Activated gamma-delta T cell (primary cell): ENCODE results near the gene DCTN5.
A peak's percentile ranks its signal among the peaks of the same experiment; 100 is the strongest.
"Not testable (repeated sequence)": the region's sequence is repeated elsewhere in the genome, so short reads cannot be mapped to it uniquely, and the experiment has no call there.

ENCODE experiments used
- DNase-seq: peaks from one replicate; lab custom pipeline; 2025; lab: John Stamatoyannopoulos, UW
- total RNA-seq, 2 donors: gene quantifications; one replicate each; lab custom pipeline; 2026; lab: John Stamatoyannopoulos, UW

Gene DCTN5
- total RNA-seq = 97.0 to 108 reads per million in 2 donors

GRCh38 chr16:23640931-23641765 is at the start of gene DCTN5, which contains the start of gene PALB2:
Gene DCTN5, plus strand, starts transcription at chr16:23641466. Its CDS starts 77 bp downstream, at chr16:23641543.
Gene PALB2, minus strand, starts transcription at chr16:23641310. Its CDS starts 153 bp downstream, at chr16:23641157.
- peak; percentile 78 for DNase-seq

- no peak for DNase-seq
These were observed 47.1 kb upstream of the DCTN5 start for GRCh38 chr16:23594186-23594585.

- DNase-seq = no peak
These were observed 45.9 kb upstream of the DCTN5 start for GRCh38 chr16:23595246-23595950.

GRCh38 chr16:23595951-23596720 is 45.1 kb upstream of the DCTN5 start, which contains the start of gene NDUFAB1:
Gene NDUFAB1, minus strand, starts transcription at chr16:23596316. Its CDS starts 26 bp downstream, at chr16:23596290.
- DNase-seq = peak; percentile 88

- DNase-seq = no peak
These were observed 44.1 kb upstream of the DCTN5 start for GRCh38 chr16:23597003-23597756.

GRCh38 chr16:23607726-23608125 is 33.5 kb upstream of the DCTN5 start:
- no peak for DNase-seq

- no peak for DNase-seq
These were observed 33.1 kb upstream of the DCTN5 start for GRCh38 chr16:23608194-23608593.

- DNase-seq = no peak
These were observed 31.3 kb upstream of the DCTN5 start for GRCh38 chr16:23609929-23610328.

- not testable (repeated sequence) for DNase-seq
These were observed 30.4 kb upstream of the DCTN5 start for GRCh38 chr16:23610905-23611304.

- no peak for DNase-seq
These were observed 29.3 kb upstream of the DCTN5 start for GRCh38 chr16:23611936-23612335.

GRCh38 chr16:23615805-23616204 is 25.5 kb upstream of the DCTN5 start:
- DNase-seq = no peak

- DNase-seq = no peak
These were observed 17.2 kb upstream of the DCTN5 start for GRCh38 chr16:23624092-23624491.

GRCh38 chr16:23629516-23629915 is 11.8 kb upstream of the DCTN5 start:
- no peak for DNase-seq

- DNase-seq = not testable (repeated sequence)
These were observed 9.4 kb upstream of the DCTN5 start for GRCh38 chr16:23631874-23632273.

- DNase-seq = no peak
These were observed 6.7 kb upstream of the DCTN5 start for GRCh38 chr16:23634461-23635036.

GRCh38 chr16:23635958-23636357 is 5.3 kb upstream of the DCTN5 start:
- no peak for DNase-seq

GRCh38 chr16:23640615-23640930 is 693 bp upstream of the DCTN5 start:
- DNase-seq = no peak

GRCh38 chr16:23642246-23642774 is 1.0 kb downstream of the DCTN5 start:
- DNase-seq = no peak

GRCh38 chr16:23650674-23651416 is 9.6 kb downstream of the DCTN5 start:
- DNase-seq = no peak

- DNase-seq = no peak
These were observed 10.7 kb downstream of the DCTN5 start for GRCh38 chr16:23651943-23652468.
